Activated T-cell treated with anti-CD3 and anti-CD28 coated beads, Interleukin-2, amount 50 U/mL, for 4 hours (primary cell): Measurements from ENCODE around the gene CORT. TPM values are rescaled to one million over a fixed set of nuclear protein-coding genes. Genes with fewer than 3 reads are reported as not detected.
A peak's percentile ranks its signal among the peaks of the same experiment; 100 is the strongest.

ENCODE experiments used
- ATAC-seq, 2 donors: fragments of 200-7000 bp; cut with Tn5 transposase; one replicate each; pipeline ENCODE4 v1.10.0; 2021
- DNase-seq: peaks from one replicate; pipeline ENCODE4 v3.0.0-alpha.2; 2020
- H3K27me3 Mint-ChIP-seq: one replicate; pipeline ENCODE4 v1.8.0; 2021; ENCODE audit warnings: low read depth, mixed read lengths
- H3K36me3 Mint-ChIP-seq: one replicate; pipeline ENCODE4 v1.8.0; 2022; ENCODE audit warnings: mixed read lengths; ENCODE audit not compliant: insufficient read depth
- H3K4me1 Mint-ChIP-seq: one replicate; pipeline ENCODE4 v1.8.0; 2021; ENCODE audit warnings: low read depth, mixed read lengths
- H3K4me3 Mint-ChIP-seq: one replicate; pipeline ENCODE4 v1.8.0; 2021; ENCODE audit warnings: mild to moderate bottlenecking, moderate library complexity, mixed read lengths
- H3K9me3 Mint-ChIP-seq: one replicate; pipeline ENCODE4 v1.8.0; 2021; ENCODE audit warnings: mixed read lengths
- total RNA-seq, 3 donors: library from RNA; stranded (reverse); gene quantifications; one replicate each; pipeline ENCODE4 v1.2.1, GENCODE V29; 2021

The CORT gene
- total RNA-seq, 3 donors from 2014 or later = 0.32 TPM; not detected in 2

DNA sequence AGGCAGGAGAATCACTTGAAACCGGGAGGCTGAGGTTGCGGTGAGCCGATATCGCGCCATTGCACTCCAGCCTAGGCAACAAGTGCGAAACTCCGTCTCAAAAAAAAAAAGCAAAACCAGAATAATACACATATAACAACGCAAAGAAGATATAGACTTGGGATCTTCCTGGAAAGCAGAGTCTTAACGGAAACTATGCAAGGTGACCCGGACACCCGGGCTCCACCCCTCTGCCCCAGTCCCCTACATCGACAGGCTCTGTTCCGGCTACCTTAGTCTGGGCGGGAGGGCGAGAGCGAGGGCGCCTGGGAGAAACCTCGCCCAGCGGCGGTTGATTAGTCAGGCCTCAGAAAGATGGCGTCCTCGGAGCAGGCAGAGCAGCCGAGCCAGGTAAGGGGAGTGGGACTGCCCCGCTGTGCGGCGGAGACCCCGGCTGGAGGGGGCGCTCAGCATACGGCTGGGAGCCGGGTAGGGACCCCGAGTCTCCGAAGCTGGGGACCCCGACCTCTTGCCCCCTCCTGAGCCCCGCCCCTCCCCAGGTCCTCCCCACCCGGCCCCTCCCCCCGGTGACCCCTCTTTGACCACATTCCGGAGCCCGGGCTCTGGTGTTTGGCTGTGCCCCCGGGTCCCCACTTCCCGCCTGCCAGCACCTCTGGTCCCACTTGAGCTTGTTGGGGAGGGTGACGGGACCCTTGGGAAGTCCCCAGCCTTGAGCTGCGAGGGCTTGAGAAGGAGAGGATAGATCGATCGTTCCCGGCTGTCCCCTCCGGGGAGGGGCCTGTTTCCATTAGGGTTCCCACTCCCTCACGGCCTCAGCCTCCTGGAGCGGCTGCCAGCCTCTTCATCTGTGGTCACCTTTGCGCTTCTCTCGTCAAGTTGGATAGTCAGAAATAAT lies 25.0 kb downstream of the CORT start, which contains the start of gene PEX14:
Gene PEX14 (plus strand): TSS at position 338 of the 895 bp plus-strand sequence. CDS start 17 bp downstream, at position 355.
- Mint-ChIP-seq H3K9me3 (no peaks in the 10 kb centered on the region), H3K36me3 (no peaks in the 10 kb centered on the region), H3K4me1 (peaks cover 50% of the 10 kb centered on the region), H3K4me3 (peak within 1 kb of the TSS; percentile 96), H3K27me3 (no peaks in the 10 kb centered on the region)
- peak; percentile 77 for DNase-seq
- ATAC-seq = peak; percentile 87 to 90

DNA sequence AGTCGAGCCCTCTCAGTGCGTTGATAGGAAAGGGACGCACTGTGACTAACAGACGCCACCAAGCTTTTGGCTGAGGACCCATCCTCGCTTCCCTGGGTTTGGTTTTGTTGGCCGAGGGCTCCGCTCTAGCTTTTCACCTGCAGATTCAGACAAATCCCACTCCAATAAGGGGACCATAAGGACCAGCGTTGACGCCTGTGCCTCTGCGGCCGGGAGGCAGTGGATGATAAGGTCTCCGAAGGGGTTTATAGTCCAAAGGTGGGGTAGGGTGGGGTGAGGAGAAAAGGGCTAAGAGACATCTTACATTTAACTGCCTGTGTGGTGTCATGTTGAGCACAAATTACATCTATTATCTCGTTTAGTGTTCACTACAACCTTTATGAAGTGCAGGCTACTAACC lies 25.7 kb downstream of the CORT start:
- Mint-ChIP-seq H3K4me3 (peak overlapping the region; percentile 96), H3K9me3 (no peaks in the 10 kb centered on the region), H3K36me3 (no peaks in the 10 kb centered on the region), H3K4me1 (peaks cover 50% of the 10 kb centered on the region), H3K27me3 (no peaks in the 10 kb centered on the region)
- DNase-seq (no peak), ATAC-seq (peak in 1 of 2 donors; percentile 3)

- Mint-ChIP-seq H3K36me3 (no peaks in the 10 kb centered on the region), H3K4me1 (peaks cover 30% of the 10 kb centered on the region), H3K4me3 (no peak overlapping the region), H3K9me3 (no peaks in the 10 kb centered on the region), H3K27me3 (no peaks in the 10 kb centered on the region)
- no peak for ATAC-seq
- DNase-seq = no peak
Measured at GRCh38 chr1:10479296-10479695, 29.5 kb downstream of the CORT start.

DNA sequence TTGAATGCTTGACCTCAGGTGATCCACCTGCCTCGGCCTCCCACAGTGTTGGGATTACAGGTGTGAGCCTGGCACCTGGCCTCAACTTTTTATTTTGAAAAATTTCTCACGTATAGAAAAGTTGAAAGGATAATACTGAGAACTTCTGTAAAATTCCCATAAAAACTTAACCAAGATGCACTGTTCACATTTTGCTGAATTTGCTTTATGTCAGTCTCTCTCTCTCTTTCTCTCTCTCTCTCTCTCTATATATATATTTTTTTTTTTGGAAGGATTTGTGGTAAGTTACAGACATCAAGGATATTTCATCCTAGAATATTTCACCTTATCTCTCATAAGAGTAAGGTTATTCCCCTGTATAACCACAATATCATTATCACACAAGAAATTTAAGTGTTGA lies 30.8 kb downstream of the CORT start:
- ATAC-seq (no peak), DNase-seq (no peak)
- H3K9me3 Mint-ChIP-seq = no peaks in the 10 kb centered on the region
- no peak overlapping the region for H3K4me3 Mint-ChIP-seq
- peaks cover 4% of the 10 kb centered on the region for H3K36me3 Mint-ChIP-seq
- peaks cover 22% of the 10 kb centered on the region for H3K4me1 Mint-ChIP-seq
- H3K27me3 Mint-ChIP-seq = no peaks in the 10 kb centered on the region

- no peak overlapping the region for H3K4me3 Mint-ChIP-seq
- H3K27me3 Mint-ChIP-seq = no peaks in the 10 kb centered on the region
- ATAC-seq = no peak
- H3K4me1 Mint-ChIP-seq = peaks cover 6% of the 10 kb centered on the region
- no peaks in the 10 kb centered on the region for H3K9me3 Mint-ChIP-seq
- peaks cover 7% of the 10 kb centered on the region for H3K36me3 Mint-ChIP-seq
- DNase-seq = no peak
Measured at GRCh38 chr1:10484521-10484920, 34.7 kb downstream of the CORT start.

DNA sequence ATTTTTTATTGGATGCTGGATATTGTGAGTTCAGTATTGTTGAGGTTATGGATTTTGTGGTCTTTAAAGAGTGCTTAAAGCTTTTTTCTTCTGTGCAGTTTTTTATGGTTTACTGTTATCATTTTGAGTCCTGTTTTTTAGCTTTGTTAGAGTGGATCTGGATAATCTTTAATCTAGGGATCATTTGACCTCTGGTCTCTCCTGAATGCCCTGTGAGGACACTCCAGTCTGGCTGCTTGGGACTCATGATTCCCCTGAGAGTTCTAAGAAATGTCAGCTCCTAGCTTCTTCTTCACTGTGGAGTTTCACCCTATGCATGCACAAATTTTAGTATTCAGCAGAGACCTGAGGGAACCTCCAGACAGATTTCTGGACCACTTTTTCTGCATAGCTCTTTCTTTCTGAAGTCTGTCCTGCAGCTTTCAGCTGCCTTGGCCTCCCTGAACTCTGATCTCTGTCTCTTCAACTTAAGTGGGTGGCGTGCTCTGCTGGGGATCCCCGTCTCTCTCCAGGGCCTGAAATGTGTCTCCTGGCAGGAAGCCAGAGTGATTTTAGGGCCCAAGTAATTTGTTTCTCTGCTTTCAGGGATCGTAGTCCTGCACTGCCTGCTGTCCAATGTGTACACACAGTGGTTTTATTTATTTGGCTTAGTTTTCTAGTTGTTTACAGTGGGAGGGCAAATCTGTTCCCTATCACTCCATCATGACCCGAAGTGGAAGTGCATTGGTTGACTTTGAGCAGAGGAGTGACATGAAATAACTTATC lies 39.6 kb downstream of the CORT start:
- H3K4me3 Mint-ChIP-seq = no peak overlapping the region
- ATAC-seq = no peak
- H3K27me3 Mint-ChIP-seq = no peaks in the 10 kb centered on the region
- peaks cover 7% of the 10 kb centered on the region for H3K36me3 Mint-ChIP-seq
- no peak for DNase-seq
- H3K9me3 Mint-ChIP-seq = no peaks in the 10 kb centered on the region
- H3K4me1 Mint-ChIP-seq = peaks cover 9% of the 10 kb centered on the region

DNA sequence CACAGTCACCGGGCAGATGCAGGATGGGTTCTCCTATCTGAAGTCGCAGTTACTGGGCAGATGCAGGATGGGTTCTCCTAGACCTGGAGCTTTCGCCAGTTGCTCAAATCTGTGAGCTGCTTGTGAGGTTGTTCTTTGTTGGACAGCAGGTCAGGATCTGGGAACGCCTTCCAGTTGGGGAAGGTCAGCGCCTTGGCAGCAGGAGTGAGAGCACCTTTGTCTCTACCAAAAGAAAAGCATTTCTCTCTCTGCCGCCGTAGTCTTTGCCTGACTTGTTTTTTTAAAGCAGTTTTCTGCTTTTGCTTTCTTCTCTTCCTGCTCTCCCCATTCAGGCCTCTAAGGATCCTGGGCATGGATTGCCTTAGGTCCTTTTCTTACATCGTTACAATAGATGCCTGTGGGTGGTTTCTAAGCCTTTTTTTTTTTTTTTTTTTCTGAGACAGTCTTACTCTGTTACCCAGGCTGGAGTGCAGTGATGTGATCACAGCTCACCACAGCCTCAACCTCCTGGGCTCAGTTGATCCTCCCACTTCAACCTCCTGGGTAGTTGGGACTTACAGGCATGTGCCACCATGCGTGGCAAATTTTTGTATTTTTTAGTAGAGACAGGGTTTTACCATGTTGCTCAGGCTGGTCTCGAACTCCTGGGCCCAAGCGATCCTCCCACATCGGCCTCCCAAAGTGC lies 40.6 kb downstream of the CORT start:
- no peak overlapping the region for H3K4me3 Mint-ChIP-seq
- DNase-seq (no peak), ATAC-seq (no peak)
- peaks cover 2% of the 10 kb centered on the region for H3K36me3 Mint-ChIP-seq
- H3K27me3 Mint-ChIP-seq = no peaks in the 10 kb centered on the region
- no peaks in the 10 kb centered on the region for H3K9me3 Mint-ChIP-seq
- peaks cover 18% of the 10 kb centered on the region for H3K4me1 Mint-ChIP-seq

- Mint-ChIP-seq H3K4me3 (peak overlapping the region; percentile 76), H3K36me3 (no peaks in the 10 kb centered on the region), H3K4me1 (peaks cover 47% of the 10 kb centered on the region), H3K27me3 (no peaks in the 10 kb centered on the region), H3K9me3 (no peaks in the 10 kb centered on the region)
- no peak for DNase-seq
- ATAC-seq = peak in 1 of 2 donors; percentile 2
Measured at GRCh38 chr1:10494418-10494753, 44.6 kb downstream of the CORT start.

DNA sequence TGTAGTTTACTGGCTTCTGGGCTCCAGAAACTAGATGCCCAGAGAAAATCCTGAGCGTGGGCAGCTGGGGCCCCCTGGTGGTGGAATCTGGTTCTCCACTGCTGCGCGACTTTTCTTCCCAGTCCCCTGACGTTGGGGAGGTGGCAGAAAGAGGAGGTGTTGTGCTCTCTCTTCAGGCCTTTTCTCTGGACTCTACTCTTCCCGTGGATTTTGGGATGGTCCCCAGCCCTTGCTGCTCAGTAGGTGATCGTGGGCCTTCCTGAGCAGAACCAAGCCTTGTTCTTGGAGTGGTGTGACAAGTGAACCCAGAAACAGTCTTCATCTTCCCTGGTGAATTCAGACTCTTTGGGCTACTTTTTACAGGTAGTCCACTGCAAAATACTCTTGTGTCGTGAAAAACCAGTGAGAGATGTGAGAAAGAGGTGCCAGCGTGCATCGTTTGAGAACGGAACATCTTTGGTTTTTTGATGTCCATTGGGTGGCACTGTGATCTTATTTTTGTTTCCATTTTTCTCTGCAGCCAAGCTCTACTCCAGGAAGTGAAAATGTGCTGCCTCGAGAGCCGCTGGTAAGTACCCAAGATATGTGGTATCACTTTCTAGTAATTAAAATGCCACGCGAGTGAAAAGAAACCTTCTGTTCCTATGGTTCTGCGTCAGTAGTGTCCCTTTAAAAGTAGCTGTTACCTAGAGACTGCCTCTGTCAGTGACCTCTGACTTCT lies 45.1 kb downstream of the CORT start:
- no peaks in the 10 kb centered on the region for H3K27me3 Mint-ChIP-seq
- no peaks in the 10 kb centered on the region for H3K9me3 Mint-ChIP-seq
- peak; percentile 81 for DNase-seq
- no peaks in the 10 kb centered on the region for H3K36me3 Mint-ChIP-seq
- ATAC-seq = peak; percentile 92 to 94
- peak overlapping the region; percentile 76 for H3K4me3 Mint-ChIP-seq
- peaks cover 47% of the 10 kb centered on the region for H3K4me1 Mint-ChIP-seq

- H3K4me1 Mint-ChIP-seq = peaks cover 47% of the 10 kb centered on the region
- H3K36me3 Mint-ChIP-seq = no peaks in the 10 kb centered on the region
- no peaks in the 10 kb centered on the region for H3K9me3 Mint-ChIP-seq
- H3K27me3 Mint-ChIP-seq = no peaks in the 10 kb centered on the region
- ATAC-seq (no peak), DNase-seq (no peak)
- peak overlapping the region; percentile 76 for H3K4me3 Mint-ChIP-seq
Measured at GRCh38 chr1:10495475-10495817, 45.6 kb downstream of the CORT start.

DNA sequence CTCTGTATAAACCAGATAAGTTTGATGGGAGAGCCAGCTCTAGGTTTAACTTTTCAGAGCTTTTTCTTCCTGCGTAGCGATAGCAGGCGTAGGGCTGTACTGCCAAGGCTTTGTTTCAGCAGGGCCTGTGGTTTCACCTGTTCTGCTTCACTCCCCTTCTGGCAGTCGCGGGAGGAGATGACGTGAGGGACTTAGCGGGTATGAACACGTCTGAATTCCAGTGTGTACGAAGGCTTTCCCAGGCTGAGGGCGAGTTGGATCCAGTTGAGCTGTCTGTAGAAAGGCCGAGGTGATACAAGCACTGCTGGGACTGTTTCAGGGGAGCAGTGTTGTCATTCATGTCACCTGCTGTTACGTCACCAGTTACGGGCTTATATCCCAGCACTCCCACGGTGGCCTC lies 46.1 kb downstream of the CORT start:
- H3K4me3 Mint-ChIP-seq = peak overlapping the region; percentile 76
- ATAC-seq = no peak
- no peaks in the 10 kb centered on the region for H3K36me3 Mint-ChIP-seq
- H3K4me1 Mint-ChIP-seq = peaks cover 47% of the 10 kb centered on the region
- H3K9me3 Mint-ChIP-seq = no peaks in the 10 kb centered on the region
- DNase-seq = no peak
- H3K27me3 Mint-ChIP-seq = no peaks in the 10 kb centered on the region

GRCh38 chr1:10497109-10497508 lies 47.3 kb downstream of the CORT start:
- H3K36me3 Mint-ChIP-seq = no peaks in the 10 kb centered on the region
- H3K4me3 Mint-ChIP-seq = no peak overlapping the region
- ATAC-seq (no peak), DNase-seq (no peak)
- no peaks in the 10 kb centered on the region for H3K9me3 Mint-ChIP-seq
- H3K4me1 Mint-ChIP-seq = peaks cover 51% of the 10 kb centered on the region
- H3K27me3 Mint-ChIP-seq = no peaks in the 10 kb centered on the region

DNA sequence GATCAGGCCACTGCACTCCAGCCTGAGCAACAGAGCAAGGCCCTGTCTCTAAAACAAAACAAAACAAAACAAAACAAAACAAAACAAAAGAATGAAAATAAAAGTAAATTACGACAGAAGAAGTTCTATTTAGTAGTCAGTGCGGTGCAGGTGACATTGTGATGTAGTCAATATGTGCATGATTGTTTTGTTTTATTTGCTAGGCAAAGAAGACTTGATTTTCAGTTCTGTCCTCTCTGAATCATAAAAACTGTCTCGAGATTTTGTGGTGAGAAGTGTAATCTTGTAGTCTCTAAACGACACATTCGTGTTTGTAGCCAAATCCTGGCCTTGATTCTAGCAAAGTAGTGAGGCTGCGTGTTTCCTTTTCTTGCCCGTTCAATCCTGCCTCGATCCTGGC lies 48.4 kb downstream of the CORT start:
- DNase-seq = no peak
- Mint-ChIP-seq H3K9me3 (no peaks in the 10 kb centered on the region), H3K4me3 (no peak overlapping the region), H3K27me3 (no peaks in the 10 kb centered on the region), H3K36me3 (no peaks in the 10 kb centered on the region), H3K4me1 (peaks cover 52% of the 10 kb centered on the region)
- no peak for ATAC-seq
